Mesothelial cell of epicardium (in vitro differentiated cells): ENCODE data around the gene ZBED2. TPM values are rescaled to one million over a fixed set of nuclear protein-coding genes. Genes with fewer than 3 reads are reported as not detected.

Experiments
- DNase-seq, 2 experiments: peaks; one replicate each; pipeline ENCODE4 v3.0.0; 2021; ENCODE audit warnings: low spot score in 2 of 2; ENCODE audit not compliant: unreplicated experiment in 2 of 2
- H3K27ac Mint-ChIP-seq: 2 replicates; pipeline ENCODE4 v1.8.0; 2021; ENCODE audit warnings: mixed read lengths
- H3K27me3 Mint-ChIP-seq: 2 replicates; pipeline ENCODE4 v1.8.0; 2021; ENCODE audit warnings: low read depth, mixed read lengths
- H3K36me3 Mint-ChIP-seq: 2 replicates; pipeline ENCODE4 v1.8.0; 2021; ENCODE audit warnings: mixed read lengths
- H3K4me1 Mint-ChIP-seq: 2 replicates; pipeline ENCODE4 v1.8.0; 2021; ENCODE audit warnings: mixed read lengths
- H3K4me3 Mint-ChIP-seq: 2 replicates; pipeline ENCODE4 v1.8.0; 2021; ENCODE audit warnings: mild to moderate bottlenecking, moderate library complexity, mixed read lengths
- H3K9me3 Mint-ChIP-seq: 2 replicates; pipeline ENCODE4 v1.8.0; 2021; ENCODE audit warnings: mixed read lengths
- total RNA-seq: library from RNA; stranded (reverse); gene quantifications from 3 replicates; pipeline ENCODE4 v1.2.1, GENCODE V29; 2021
- TF ChIP-seq, protein P1 (sequence below): fragments of 200-600 bp; sonication (generic); IDR thresholded peaks from one replicate; pipeline ENCODE4 v1.5.0; 2021; ENCODE audit warnings: antibody characterized with exemption; ENCODE audit not compliant: unreplicated experiment

ZBED2 gene
- total RNA-seq, 1 donor from 2014 or later, result not detected

DNA sequence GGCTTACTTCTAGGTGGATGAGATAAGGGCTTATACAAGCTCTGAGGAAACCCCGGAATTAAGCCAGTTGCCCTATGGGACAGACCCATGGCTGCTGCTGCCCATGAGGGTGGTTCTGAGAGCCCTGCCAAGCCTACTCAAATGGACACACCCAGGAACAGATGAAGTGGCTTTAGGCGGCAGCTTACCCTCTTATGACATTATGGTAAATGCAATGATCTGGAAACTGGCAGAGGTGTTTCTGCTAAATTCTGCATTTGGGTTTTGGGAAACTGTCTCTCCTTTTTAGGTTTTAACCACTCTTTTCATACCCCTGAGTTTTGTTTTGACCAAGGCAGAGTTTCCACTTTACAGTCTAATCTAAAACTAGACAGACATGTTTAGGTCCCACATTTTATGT is 9.0 kb upstream of the ZBED2 start:
- DNase-seq, result no peak
- Mint-ChIP-seq H3K4me3 (no peak overlapping the region), H3K9me3 (no peaks in the 10 kb centered on the region), H3K4me1 (peaks cover 6% of the 10 kb centered on the region), H3K27ac (no peak overlapping the region), H3K27me3 (no peaks in the 10 kb centered on the region), H3K36me3 (no peaks in the 10 kb centered on the region)
- TF ChIP-seq, protein P1, sequence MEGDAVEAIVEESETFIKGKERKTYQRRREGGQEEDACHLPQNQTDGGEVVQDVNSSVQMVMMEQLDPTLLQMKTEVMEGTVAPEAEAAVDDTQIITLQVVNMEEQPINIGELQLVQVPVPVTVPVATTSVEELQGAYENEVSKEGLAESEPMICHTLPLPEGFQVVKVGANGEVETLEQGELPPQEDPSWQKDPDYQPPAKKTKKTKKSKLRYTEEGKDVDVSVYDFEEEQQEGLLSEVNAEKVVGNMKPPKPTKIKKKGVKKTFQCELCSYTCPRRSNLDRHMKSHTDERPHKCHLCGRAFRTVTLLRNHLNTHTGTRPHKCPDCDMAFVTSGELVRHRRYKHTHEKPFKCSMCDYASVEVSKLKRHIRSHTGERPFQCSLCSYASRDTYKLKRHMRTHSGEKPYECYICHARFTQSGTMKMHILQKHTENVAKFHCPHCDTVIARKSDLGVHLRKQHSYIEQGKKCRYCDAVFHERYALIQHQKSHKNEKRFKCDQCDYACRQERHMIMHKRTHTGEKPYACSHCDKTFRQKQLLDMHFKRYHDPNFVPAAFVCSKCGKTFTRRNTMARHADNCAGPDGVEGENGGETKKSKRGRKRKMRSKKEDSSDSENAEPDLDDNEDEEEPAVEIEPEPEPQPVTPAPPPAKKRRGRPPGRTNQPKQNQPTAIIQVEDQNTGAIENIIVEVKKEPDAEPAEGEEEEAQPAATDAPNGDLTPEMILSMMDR, result no peak

DNA sequence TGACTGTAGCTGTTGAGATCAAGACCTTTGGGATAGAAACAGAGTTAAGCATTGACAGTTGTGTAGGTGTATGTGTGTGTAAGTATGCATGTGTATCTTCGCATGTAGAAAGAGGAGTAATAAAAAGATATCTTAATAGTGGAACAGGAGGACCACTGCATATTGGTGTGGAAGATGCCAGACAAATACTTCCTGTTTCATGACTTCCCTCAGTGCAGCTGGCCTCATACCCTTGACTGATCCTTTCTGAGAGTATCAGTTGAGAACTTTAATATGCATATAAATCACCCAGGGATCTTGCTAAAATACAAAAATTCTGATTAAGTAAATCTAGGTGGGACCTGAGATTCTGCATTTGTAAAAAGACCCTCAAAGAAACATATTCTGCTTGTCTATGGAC is 8.5 kb upstream of the ZBED2 start:
- no peak for DNase-seq
- H3K9me3 Mint-ChIP-seq, result no peaks in the 10 kb centered on the region
- H3K4me3 Mint-ChIP-seq, result no peak overlapping the region
- H3K36me3 Mint-ChIP-seq, result no peaks in the 10 kb centered on the region
- TF ChIP-seq, protein P1, result no peak
- peaks cover 6% of the 10 kb centered on the region for H3K4me1 Mint-ChIP-seq
- no peak overlapping the region for H3K27ac Mint-ChIP-seq
- H3K27me3 Mint-ChIP-seq, result no peaks in the 10 kb centered on the region

DNA sequence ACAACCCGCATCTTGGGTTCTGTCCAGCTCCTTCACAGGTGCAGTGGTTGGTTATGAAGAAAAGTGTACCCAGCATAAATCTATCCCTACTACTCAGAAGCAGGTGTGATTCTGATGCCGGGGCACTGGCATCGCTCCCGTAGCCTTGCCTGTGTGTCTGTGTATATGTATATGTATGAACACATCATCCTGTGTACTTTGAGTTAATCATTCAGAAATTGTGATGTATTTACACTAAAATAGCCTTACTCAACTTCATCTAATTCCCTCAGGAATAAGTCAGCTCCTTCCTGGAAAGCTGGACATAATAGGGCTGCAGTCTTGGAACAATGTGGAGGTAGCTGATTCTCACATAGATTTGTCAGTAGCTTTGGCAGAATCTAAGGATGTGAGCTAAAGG is 6.7 kb upstream of the ZBED2 start:
- H3K9me3 Mint-ChIP-seq, result no peaks in the 10 kb centered on the region
- H3K27ac Mint-ChIP-seq, result no peak overlapping the region
- no peaks in the 10 kb centered on the region for H3K36me3 Mint-ChIP-seq
- no peak for DNase-seq
- TF ChIP-seq, protein P1, result no peak
- H3K27me3 Mint-ChIP-seq, result no peaks in the 10 kb centered on the region
- H3K4me1 Mint-ChIP-seq, result peaks cover 6% of the 10 kb centered on the region
- H3K4me3 Mint-ChIP-seq, result no peak overlapping the region

DNA sequence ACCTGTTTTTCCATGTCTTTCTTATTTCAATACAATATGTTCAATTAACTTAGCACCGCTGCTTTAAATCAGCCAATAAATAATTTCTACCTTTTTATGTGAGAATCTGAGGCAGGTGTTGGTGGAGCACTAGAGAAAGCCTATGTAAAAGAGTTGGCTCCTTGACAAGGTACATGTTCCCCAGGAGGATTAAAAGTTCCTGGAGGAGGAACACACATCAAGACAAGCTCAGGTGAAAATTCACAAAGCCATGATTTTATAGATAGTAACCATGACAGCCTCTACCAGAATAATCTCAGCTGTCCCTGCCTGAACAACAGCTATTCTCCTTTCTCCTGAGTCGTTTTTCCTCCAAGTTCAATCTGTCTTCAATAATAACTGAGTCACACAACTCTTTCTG is 3.4 kb upstream of the ZBED2 start:
- no peaks in the 10 kb centered on the region for H3K36me3 Mint-ChIP-seq
- H3K27ac Mint-ChIP-seq, result no peak overlapping the region
- DNase-seq, result no peak
- H3K4me3 Mint-ChIP-seq, result no peak overlapping the region
- TF ChIP-seq, protein P1, result no peak
- H3K4me1 Mint-ChIP-seq, result peaks cover 6% of the 10 kb centered on the region
- H3K27me3 Mint-ChIP-seq, result no peaks in the 10 kb centered on the region
- H3K9me3 Mint-ChIP-seq, result no peaks in the 10 kb centered on the region

DNA sequence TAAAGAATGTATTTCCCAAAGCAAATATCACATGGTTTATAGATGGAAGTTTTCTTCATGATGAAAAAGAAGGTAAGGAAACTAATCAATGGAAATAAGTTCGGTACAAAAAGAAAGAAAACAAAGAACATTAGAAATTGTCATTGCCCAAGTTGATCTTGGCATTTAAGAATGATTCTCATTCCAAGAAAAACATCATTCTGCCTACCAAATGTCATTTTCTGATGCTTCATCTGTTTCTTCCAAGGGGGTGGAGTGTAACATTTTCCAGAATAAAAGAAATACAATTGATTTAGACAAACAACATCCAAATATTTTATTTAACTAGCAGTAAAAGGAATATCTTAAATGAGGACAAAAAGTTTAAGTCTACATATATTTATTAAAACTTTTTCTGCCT is 3.0 kb upstream of the ZBED2 start:
- no peak overlapping the region for H3K4me3 Mint-ChIP-seq
- no peak overlapping the region for H3K27ac Mint-ChIP-seq
- H3K9me3 Mint-ChIP-seq, result no peaks in the 10 kb centered on the region
- no peaks in the 10 kb centered on the region for H3K27me3 Mint-ChIP-seq
- no peak for DNase-seq
- TF ChIP-seq, protein P1, result no peak
- peaks cover 6% of the 10 kb centered on the region for H3K4me1 Mint-ChIP-seq
- no peaks in the 10 kb centered on the region for H3K36me3 Mint-ChIP-seq

DNA sequence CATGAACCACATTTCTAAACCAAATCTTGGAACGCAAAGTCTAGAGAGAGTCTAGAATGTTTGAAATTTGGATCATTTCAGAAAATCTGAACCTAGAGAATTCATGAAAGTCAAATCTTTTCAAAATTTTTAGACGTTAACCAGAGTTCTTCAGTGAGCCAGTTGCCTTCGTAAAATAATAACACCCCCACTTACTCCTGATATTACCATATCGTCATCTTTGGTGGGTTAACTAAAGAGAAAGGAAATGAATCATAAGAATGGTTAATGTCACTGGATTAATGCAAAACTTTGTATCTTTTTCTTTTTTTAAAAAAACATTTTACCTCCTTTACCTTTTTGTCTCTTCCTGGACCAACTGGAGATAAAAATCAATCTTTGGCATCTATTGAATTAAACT is 1.2 kb upstream of the ZBED2 start:
- TF ChIP-seq, protein P1, result no peak
- no peak for DNase-seq
- Mint-ChIP-seq H3K36me3 (no peaks in the 10 kb centered on the region), H3K4me3 (no peak overlapping the region), H3K27me3 (no peaks in the 10 kb centered on the region), H3K4me1 (peaks cover 11% of the 10 kb centered on the region), H3K9me3 (no peaks in the 10 kb centered on the region), H3K27ac (no peak overlapping the region)
